GM12878 (cell line): ENCODE measurements around the gene IRF2. TPM values are rescaled to one million over a fixed set of nuclear protein-coding genes. Genes with fewer than 3 reads are reported as not detected.

Experiments used
- ATAC-seq: fragments of 200-7000 bp; cut with Tn5 transposase; 3 replicates; pipeline ENCODE4 v1.9.1; 2020; ENCODE audit warnings: mild to moderate bottlenecking, moderate library complexity
- BruUV-seq: library from RNA; stranded (reverse); fragments of 400-500 nt; replicated peaks from 2 replicates; lab custom pipeline; 2021; lab: Mats Ljungman, UMichigan
- CTCF ChIA-PET: fragments of 300-600 bp; sonication (Branson Sonifier 250); formaldehyde crosslinking; extraction: SDS; loops from one replicate; lab custom pipeline; 2021; ENCODE audit warnings: inconsistent platforms; lab: Yijun Ruan, JAX
- POLR2A ChIA-PET: fragments of 350-600 bp; formaldehyde crosslinking; extraction: SDS; loops from one replicate; lab custom pipeline; 2021; ENCODE audit warnings: inconsistent platforms; lab: Charles Lee
- RAD21 ChIA-PET: fragments of 300-600 bp; sonication (Branson Sonifier 250); formaldehyde crosslinking; loops from one replicate; lab custom pipeline; 2023; ENCODE audit warnings: antibody characterized with exemption; ENCODE audit not compliant: unreplicated experiment; lab: Charles Lee
- SMC1A ChIA-PET: fragments of 300-600 bp; sonication (Branson Sonifier 250); formaldehyde crosslinking; loops from one replicate; lab custom pipeline; 2023; ENCODE audit not compliant: unreplicated experiment, uncharacterized antibody; lab: Charles Lee
- DNase-seq: peaks from one replicate; pipeline ENCODE4 v3.0.0-alpha.2; 2011; ENCODE audit warnings: low read depth, low spot score
- FAIRE-seq: peaks from 3 replicates; lab custom pipeline; 2011; peaks lifted over from hg19 to GRCh38; lab: Jason Lieb, UNC
- H2AFZ ChIP-seq: 2 replicates; pipeline ENCODE4 v1.6.0; 2011; ENCODE audit warnings: low read depth, low read length, control low read depth; ENCODE audit not compliant: control insufficient read depth
- H3K27ac ChIP-seq: 2 replicates; pipeline ENCODE4 v1.5.1; 2011; ENCODE audit warnings: control low read depth; ENCODE audit not compliant: control insufficient read depth, insufficient read depth
- H3K27me3 ChIP-seq, 2 experiments: replicated peaks in 1 of 2; 2 replicates each; pipeline versions ENCODE4 v1.6.0 to v1.6.1; 2011; ENCODE audit warnings: low read length in 1 of 2; ENCODE audit not compliant: control insufficient read depth in 2 of 2, insufficient read depth in 2 of 2
- H3K36me3 ChIP-seq, 2 experiments: 2 replicates each; pipeline ENCODE4 v1.5.1; 2011; ENCODE audit warnings: low read length in 1 of 2; ENCODE audit not compliant: control insufficient read depth in 2 of 2, insufficient read depth in 2 of 2
- H3K4me1 ChIP-seq: 2 replicates; pipeline ENCODE4 v1.6.1; 2011; ENCODE audit warnings: mild to moderate bottlenecking, low read length, moderate library complexity, mixed read lengths; ENCODE audit not compliant: control insufficient read depth, insufficient read depth
- H3K4me2 ChIP-seq: 2 replicates; pipeline ENCODE4 v1.6.0; 2011; ENCODE audit warnings: control low read depth; ENCODE audit not compliant: control insufficient read depth, insufficient read depth
- H3K4me3 ChIP-seq: fragments of 200-600 bp; sonication (generic); 2 replicates; pipeline ENCODE4 v1.5.1; 2016
- H3K79me2 ChIP-seq: 2 replicates; pipeline ENCODE4 v1.6.0; 2011; ENCODE audit warnings: low read length; ENCODE audit not compliant: control insufficient read depth, insufficient read depth
- H3K9ac ChIP-seq: 2 replicates; pipeline ENCODE4 v1.8.0; 2011; ENCODE audit warnings: low read length, control low read depth, mixed read lengths; ENCODE audit not compliant: control insufficient read depth, insufficient read depth
- H3K9me3 ChIP-seq: replicated peaks from 3 replicates; pipeline ENCODE4 v1.5.1; 2011; ENCODE audit warnings: mild to moderate bottlenecking, low read length; ENCODE audit not compliant: control insufficient read depth, insufficient read depth
- H4K20me1 ChIP-seq: 2 replicates; pipeline ENCODE4 v1.6.0; 2011; ENCODE audit not compliant: control insufficient read depth, insufficient read depth
- BCL11A ChIP-seq: IDR thresholded peaks from 2 replicates; pipeline ENCODE4 v1.6.1; 2011; ENCODE audit warnings: low read depth, low read length
- FOS ChIP-seq: IDR thresholded peaks from 3 replicates; pipeline ENCODE4 v1.6.1; 2011; ENCODE audit warnings: borderline replicate concordance; ENCODE audit not compliant: insufficient read length; ENCODE audit errors: extremely low read depth
- MXI1 ChIP-seq: fragments of 150-350 bp; IDR thresholded peaks from 2 replicates; pipeline ENCODE4 v1.6.1; 2011; ENCODE audit warnings: low read depth, mild to moderate bottlenecking, inconsistent platforms, low read length, improper control_type of control experiment
- RELA ChIP-seq: fragments of 450-650 bp; IDR thresholded peaks from 2 replicates; pipeline ENCODE4 v1.8.0; 2014; ENCODE audit warnings: borderline replicate concordance; ENCODE audit not compliant: partially characterized antibody
- TCF3 ChIP-seq: IDR thresholded peaks from 2 replicates; pipeline ENCODE4 v1.6.1; 2012; ENCODE audit warnings: low read depth, mild to moderate bottlenecking, low read length, borderline replicate concordance; ENCODE audit not compliant: insufficient read depth
- ZNF592 ChIP-seq: fragments of 450-650 bp; IDR thresholded peaks from 2 replicates; pipeline ENCODE4 v1.6.1; 2017; ENCODE audit warnings: mild to moderate bottlenecking, moderate library complexity
- ZNF687 ChIP-seq: fragments of 450-650 bp; IDR thresholded peaks from 2 replicates; pipeline ENCODE4 v1.6.1; 2017; ENCODE audit warnings: mild to moderate bottlenecking, moderate library complexity
- WGBS: methylation state at CpG from one replicate; pipeline ENCODE4 v1.1.6; 2016; ENCODE audit warnings: low lambda C conversion rate; ENCODE audit not compliant: insufficient replicate concordance, insufficient coverage; ENCODE audit errors: missing lambda C conversion rate; 5-methylcytosine and 5-hydroxymethylcytosine counted together
- in situ Hi-C: fragments of 300-500 bp; cut with MboI; formaldehyde crosslinking; loops from 9 replicates; pipeline ENCODE4 v1.14.3; 2018; ENCODE audit warnings: mixed read lengths
- intact Hi-C: fragments of 100-400 bp; cut with micrococcal nuclease; formaldehyde crosslinking; loops from one replicate; pipeline ENCODE4 v1.14.2; 2022; ENCODE audit not compliant: unreplicated experiment
- polyA plus RNA-seq, 11 experiments: library from polyadenylated mRNA; depleted of rRNA in 4 of 11; unstranded in 6 of 11; stranded (reverse) in 5 of 11; fragments of >200 nt; fragmentation: Nextera tagmentation in 4 of 11; fragmentation: Illumina TruSeq in 1 of 11; extraction: Ambion mirVana in 4 of 11; extraction: Trizol in 1 of 11; gene quantifications; 1 replicate in 1 of 11; 2 replicates in 10 of 11; pipeline versions ENCODE4 v1.2.1 to v1.2.3, GENCODE V29; 2011 to 2016; ENCODE audit warnings: inconsistent platforms in 2 of 11, missing spikeins in 2 of 11, low read depth in 1 of 11
- total RNA-seq, 4 experiments: library from RNA; depleted of rRNA in 3 of 4; stranded (reverse); fragments of >200 nt in 3 of 4; fragmentation: Illumina TruSeq in 1 of 4; extraction: Trizol in 1 of 4; gene quantifications; 2 replicates each; pipeline versions ENCODE4 v1.2.1 to v1.2.3, GENCODE V29; 2013 to 2021

Gene IRF2
- total and polyA plus RNA-seq, 10 of the 15 experiments (the other 5 are each of a cell fraction or from before 2014, with no cell fraction given) = 45.1 to 99.3 (median 58.9) TPM

GRCh38 chr4:184413261-184414046 lies 60.9 kb downstream of the IRF2 start:
- BruUV-seq = no TSS peak
- intact Hi-C loops = no loop called here
- Histone ChIP-seq H3K9me3 (no peaks in the 10 kb centered on the region; the same call in 2 of the 3 replicates), H3K4me1 (peaks cover 43% of the 10 kb centered on the region), H3K27ac (no peak overlapping the region; the same call in 1 of the 2 replicates), H3K27me3 (no peaks in the 10 kb centered on the region), H3K9ac (no peak overlapping the region), H2AFZ (no peak overlapping the region), H3K36me3 (peaks cover 9 to 36% of the 10 kb centered on the region in 2 experiments), H3K4me3 (no peak overlapping the region), H3K79me2 (peaks cover 13% of the 10 kb centered on the region), H3K4me2 (no peak overlapping the region), H4K20me1 (no peaks in the 10 kb centered on the region)
- ChIA-PET RAD21 (interaction anchor here (1.3 kb wide), 1 partner anchor 61 kb away, joined by 3 read pairs; no protein-coding TSS in a partner anchor), POLR2A (interaction anchor here (0.5 to 1.3 kb wide), 2 partner anchors 14 to 19 kb away, joined by 3 read pairs; no protein-coding TSS in a partner anchor), CTCF (interaction anchor here (1.0 kb wide), 1 partner anchor 8 kb away, joined by 3 read pairs; no protein-coding TSS in a partner anchor), SMC1A (interaction anchor here (0.5 to 3.4 kb wide), 14 partner anchors 10 to 131 kb away, joined by 3 to 15 read pairs (median 4); no protein-coding TSS in a partner anchor)
- no peak for ATAC-seq
- TF ChIP-seq FOS (no peak), MXI1 (no peak), TCF3 (no peak), ZNF592 (no peak), BCL11A (no peak), RELA (no peak), ZNF687 (no peak)
- 93% methylated on average over 13 of the region's 13 CpGs for WGBS
- in situ Hi-C loops = no loop called here
- no peak for DNase-seq
- FAIRE-seq = no peak
